Right ventricle myocardium superior (tissue), 1 donor: ENCODE measurements around the gene GTF2A2. TPM values are rescaled to one million over a fixed set of nuclear protein-coding genes. Genes with fewer than 3 reads are reported as not detected.
"Not testable (repeated sequence)": the region's sequence is repeated elsewhere in the genome, so short reads cannot be mapped to it uniquely, and the experiment has no call there.

Experiments used
- ATAC-seq: fragments of 200-7000 bp; cut with Tn5 transposase; one replicate; pipeline ENCODE4 v1.9.1; 2020; ENCODE audit warnings: mild to moderate bottlenecking; ENCODE audit not compliant: poor library complexity
- DNase-seq: peaks from one replicate; pipeline ENCODE4 v3.0.0-alpha.2; 2020
- intact Hi-C: fragments of 100-400 bp; cut with DNase I; formaldehyde crosslinking; loops from one replicate; pipeline ENCODE4 v1.11.2; 2022
- long read RNA-seq: library from polyadenylated mRNA; unstranded; transcript quantifications from one replicate; pipeline ENCODE4 v2.0.0, GENCODE V29; 2021
- total RNA-seq: library from RNA; stranded (reverse); fragmentation: NEBNext Ultra II Directional; extraction: Animal tissue kit (Norgen Biotek cat#: 25700); gene quantifications from one replicate; pipeline ENCODE4 v1.2.1, GENCODE V29; 2021
- donor health status: DM: no; HTN: yes; CAD: no; lungs with severe emphysema.

Gene GTF2A2
- total RNA-seq = 126 TPM
- long read RNA-seq, transcript GTF2A2-202 (5 exons, 1,582 nt) = major isoform, 54 of 59 reads
- long read RNA-seq, partial matches to known transcripts = 0 of 59 reads
- long read RNA-seq, other reads (novel, unspliced or antisense) = 1 of 59 reads

GRCh38 chr15:59656897-59657634, at the start of gene GTF2A2:
Gene GTF2A2, minus strand, starts transcription at chr15:59657515. Its CDS starts 5,238 bp downstream, at chr15:59652277.
- ATAC-seq (peak; percentile 100), DNase-seq (peak; percentile 97)
- intact Hi-C loops = no loop called here

GRCh38 chr15:59703979-59704796, 46.9 kb upstream of the GTF2A2 start:
- no peak for DNase-seq
- no peak for ATAC-seq
- intact Hi-C loops = no loop called here

- no peak for DNase-seq
- ATAC-seq = no peak
- intact Hi-C loops = no loop called here
These were observed 45.0 kb upstream of the GTF2A2 start for GRCh38 chr15:59702351-59702750.

- ATAC-seq = no peak
- intact Hi-C loops = no loop called here
- DNase-seq = no peak
These were observed 44.6 kb upstream of the GTF2A2 start for GRCh38 chr15:59701880-59702279.

- ATAC-seq (no peak), DNase-seq (no peak)
- intact Hi-C loops = no loop called here
These were observed 42.6 kb upstream of the GTF2A2 start for GRCh38 chr15:59699810-59700431.

- intact Hi-C loops, ATAC-seq, DNase-seq: not testable (repeated sequence)
These were observed 40.8 kb upstream of the GTF2A2 start for GRCh38 chr15:59698065-59698464.

- DNase-seq = no peak
- intact Hi-C loops = no loop called here
- no peak for ATAC-seq
These were observed 39.0 kb upstream of the GTF2A2 start for GRCh38 chr15:59696332-59696731.

- DNase-seq (no peak), ATAC-seq (no peak)
- intact Hi-C loops = no loop called here
These were observed 37.5 kb upstream of the GTF2A2 start for GRCh38 chr15:59694779-59695178.

GRCh38 chr15:59691194-59691805, 34.0 kb upstream of the GTF2A2 start:
- intact Hi-C loops = no loop called here
- DNase-seq (no peak), ATAC-seq (no peak)

- DNase-seq (peak; percentile 94), ATAC-seq (peak; percentile 79)
- intact Hi-C loops = no loop called here
These were observed 32.4 kb upstream of the GTF2A2 start for GRCh38 chr15:59689626-59690236.

GRCh38 chr15:59688782-59689625, 31.7 kb upstream of the GTF2A2 start, which contains the start of gene BNIP2:
Gene BNIP2, minus strand, starts transcription at chr15:59689320. Its CDS starts 6,863 bp downstream, at chr15:59682457.
- ATAC-seq = peak; percentile 97
- intact Hi-C loops = no loop called here
- DNase-seq = peak; percentile 100

GRCh38 chr15:59688423-59688781, 31.1 kb upstream of the GTF2A2 start:
- intact Hi-C loops = no loop called here
- ATAC-seq (no peak), DNase-seq (no peak)

GRCh38 chr15:59687836-59688235, 30.5 kb upstream of the GTF2A2 start:
- DNase-seq (no peak), ATAC-seq (no peak)
- intact Hi-C loops = no loop called here

- intact Hi-C loops = no loop called here
- ATAC-seq (no peak), DNase-seq (peak; percentile 49)
These were observed 29.1 kb upstream of the GTF2A2 start for GRCh38 chr15:59686389-59686788.

GRCh38 chr15:59685737-59686297, 28.5 kb upstream of the GTF2A2 start:
- ATAC-seq (no peak), DNase-seq (no peak)
- intact Hi-C loops = no loop called here

- DNase-seq (no peak), ATAC-seq (no peak)
- intact Hi-C loops = no loop called here
These were observed 23.6 kb upstream of the GTF2A2 start for GRCh38 chr15:59680870-59681269.

GRCh38 chr15:59680346-59680745, 23.0 kb upstream of the GTF2A2 start:
- ATAC-seq = no peak
- intact Hi-C loops = no loop called here
- no peak for DNase-seq
